Fibroblast of mammary gland (primary cell): ENCODE results near the gene SH3BP2.

Experiments used
- DNase-seq: peaks from one replicate; pipeline ENCODE4 v3.0.0-alpha.2; 2010; ENCODE audit warnings: low read depth
- H3K4me3 ChIP-seq: 2 replicates; pipeline ENCODE4 v1.5.1; 2011; ENCODE audit warnings: low read depth, mild to moderate bottlenecking, low read length, moderate library complexity; ENCODE audit not compliant: control insufficient read depth
- CTCF ChIP-seq: conservative IDR thresholded peaks from 2 replicates; pipeline ENCODE4 v1.5.1; 2011; ENCODE audit warnings: low read depth, low read length, inconsistent platforms; ENCODE audit not compliant: control insufficient read depth, insufficient read depth

SH3BP2 gene

GRCh38 chr4:2781911-2782310 lies 11.0 kb upstream of the SH3BP2 start:
- no peak for DNase-seq
- no peak for TF ChIP-seq CTCF
- no peak overlapping the region for H3K4me3 ChIP-seq

GRCh38 chr4:2783790-2784189 lies 9.1 kb upstream of the SH3BP2 start:
- TF ChIP-seq CTCF: no peak

GRCh38 chr4:2785613-2786012 lies 7.3 kb upstream of the SH3BP2 start:
- no peak overlapping the region for H3K4me3 ChIP-seq
- no peak for TF ChIP-seq CTCF
- DNase-seq: no peak

More at GRCh38 chr4:2783790-2784189, 9.1 kb upstream of the SH3BP2 start:
- H3K4me3 ChIP-seq: no peak overlapping the region
- DNase-seq: no peak

GRCh38 chr4:2786152-2786671 lies 6.7 kb upstream of the SH3BP2 start:
- no peak for DNase-seq
- H3K4me3 ChIP-seq: no peak overlapping the region
- no peak for TF ChIP-seq CTCF

- no peak for TF ChIP-seq CTCF
- H3K4me3 ChIP-seq: no peak overlapping the region
- DNase-seq: no peak
Measured at GRCh38 chr4:2786794-2787229, 6.1 kb upstream of the SH3BP2 start.

- no peak for TF ChIP-seq CTCF
- no peak for DNase-seq
- H3K4me3 ChIP-seq: no peak overlapping the region
Measured at GRCh38 chr4:2787230-2788100, 5.4 kb upstream of the SH3BP2 start.
